ENCODE data around the gene TRPC6.
"Not testable (repeated sequence)": the region's sequence is repeated elsewhere in the genome, so short reads cannot be mapped to it uniquely, and the experiment has no call there.

The TRPC6 gene

DNA sequence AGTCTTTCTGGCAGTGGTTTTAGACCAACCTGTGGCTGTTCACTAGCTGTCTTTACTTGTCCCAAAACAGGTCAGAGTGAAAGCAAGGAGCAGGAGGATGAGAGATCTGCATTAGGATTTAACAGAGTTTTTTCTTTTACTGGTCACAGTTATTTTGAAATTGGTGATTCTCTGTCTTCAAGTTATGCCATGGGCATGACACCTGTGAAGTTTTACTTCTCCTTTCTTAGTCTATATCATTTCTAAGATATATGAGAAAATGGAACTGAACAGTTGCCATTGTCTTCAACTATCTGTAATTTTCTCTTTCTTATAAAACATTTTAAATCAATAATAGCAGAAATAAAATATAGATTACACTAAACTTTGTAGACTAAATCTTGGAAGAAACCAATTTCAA is 60.6 kb downstream of the TRPC6 start:
- DNase-seq (ENCODE audit: low spot score), result no peak

DNA sequence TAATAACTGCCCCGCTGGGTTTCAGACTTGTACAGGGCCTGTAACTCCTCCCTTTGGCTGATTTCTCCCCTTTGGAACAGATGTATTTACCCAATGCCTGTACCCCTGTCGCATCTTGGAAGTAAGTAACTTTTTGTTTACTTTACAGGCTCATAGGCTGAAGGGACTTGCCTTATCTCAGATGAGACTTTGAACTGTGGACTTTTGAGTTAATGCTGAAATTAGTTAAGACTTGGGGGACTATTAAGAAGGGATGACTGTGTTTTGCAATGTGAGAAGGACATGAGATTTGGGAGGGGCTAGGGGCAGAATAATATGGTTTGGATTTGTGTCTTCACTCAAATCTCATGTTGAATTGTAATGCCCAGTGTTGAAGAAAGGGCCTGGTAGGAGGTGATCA is 62.0 kb downstream of the TRPC6 start:
- DNase-seq (ENCODE audit: low spot score), result no peak

DNA sequence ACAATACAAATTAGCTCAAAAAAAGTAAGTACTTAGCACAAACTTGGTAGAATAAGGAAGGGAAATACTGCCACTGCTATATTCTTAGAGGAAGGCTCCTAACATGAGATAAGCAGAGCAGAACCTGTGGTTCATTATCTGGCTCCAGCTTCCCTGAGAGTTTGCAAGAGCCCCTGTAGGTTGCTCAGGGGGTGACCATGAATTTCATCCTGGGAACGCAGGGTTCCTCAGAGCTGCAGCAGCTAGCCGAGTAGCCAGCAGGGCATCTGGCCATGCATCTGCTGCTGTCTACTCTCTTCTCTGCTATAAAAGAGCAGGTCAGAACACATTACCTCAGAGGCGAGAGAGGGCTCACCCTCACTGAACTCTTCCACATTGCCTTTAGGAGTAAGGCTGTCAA is 67.3 kb downstream of the TRPC6 start:
- DNase-seq (ENCODE audit: low spot score), result no peak

DNA sequence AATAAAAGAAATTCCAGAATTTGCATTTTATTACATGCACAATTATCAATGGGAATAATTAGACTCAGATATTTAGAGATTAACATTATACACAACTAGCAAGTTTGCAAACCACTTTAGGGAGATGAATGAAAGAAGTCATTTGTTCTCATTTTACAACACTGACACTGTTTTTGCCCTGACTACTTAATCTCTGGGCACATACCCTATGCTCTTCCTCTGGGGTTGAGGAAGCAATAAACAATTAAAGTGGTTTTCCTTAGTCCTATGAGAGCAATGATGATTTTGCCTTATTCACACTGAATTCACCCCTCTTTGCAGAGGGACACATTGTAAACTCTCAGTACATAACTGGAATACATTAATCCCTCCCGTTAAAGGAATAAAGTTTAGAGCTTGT is 72.7 kb downstream of the TRPC6 start:
- DNase-seq (ENCODE audit: low spot score), result no peak

DNA sequence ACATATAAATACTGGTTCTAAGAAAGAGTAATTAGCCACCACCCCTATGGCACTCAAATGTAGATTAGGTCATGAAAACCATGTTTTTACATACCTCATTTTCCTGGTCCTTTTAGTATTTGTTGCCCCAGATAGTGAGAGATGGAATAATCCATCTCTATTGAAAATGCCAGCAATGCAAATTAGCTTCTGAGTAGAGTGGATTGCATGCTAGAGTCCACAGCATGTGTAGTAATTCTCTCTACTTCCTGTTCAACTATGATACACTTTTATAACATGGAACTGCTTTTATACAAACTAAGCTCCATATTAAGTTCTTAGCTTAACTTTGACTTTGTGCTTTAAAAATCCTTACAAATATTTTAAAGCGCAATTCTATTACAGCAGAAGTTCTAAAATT is 73.2 kb downstream of the TRPC6 start:
- no peak for DNase-seq (ENCODE audit: low spot score)

DNA sequence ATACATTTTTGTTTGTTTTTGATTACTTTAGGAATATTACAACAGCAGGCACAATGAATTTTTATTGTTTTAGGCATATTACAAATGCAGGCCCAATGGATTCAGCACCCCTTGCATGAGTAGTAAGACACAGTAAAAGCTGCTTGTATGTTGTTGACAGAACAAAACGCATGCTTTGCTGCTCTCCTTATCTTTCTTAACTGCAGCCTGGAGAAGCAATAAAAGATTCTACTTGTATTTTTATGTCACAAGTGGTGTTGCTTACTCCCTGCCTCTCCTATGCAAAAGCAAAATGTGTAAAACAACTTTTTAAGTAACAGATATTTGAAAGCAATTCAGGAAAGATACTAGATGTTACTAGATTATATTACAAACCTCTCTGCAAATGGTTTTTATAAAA is 73.9 kb downstream of the TRPC6 start:
- DNase-seq (ENCODE audit: low spot score), result no peak

DNA sequence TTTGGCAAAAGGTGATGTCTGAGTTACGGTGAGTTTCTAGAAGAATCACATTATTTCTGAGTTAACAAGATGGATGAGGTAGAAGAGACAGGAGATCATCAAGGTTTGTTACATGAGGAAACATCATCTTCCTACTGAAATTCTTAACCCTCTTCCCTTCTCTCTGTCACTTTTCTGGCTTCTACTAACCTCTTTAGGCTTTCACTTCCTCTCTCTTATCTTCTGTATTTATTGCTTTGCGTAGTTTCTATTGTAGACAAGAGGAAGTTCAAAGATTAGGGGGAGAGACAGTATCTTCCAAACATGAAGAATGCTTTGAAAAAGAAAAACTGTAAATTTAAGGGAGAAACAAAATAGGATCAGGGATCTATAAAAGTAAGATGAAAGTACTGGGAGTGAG is 75.4 kb downstream of the TRPC6 start:
- no peak for DNase-seq (ENCODE audit: low spot score)

DNA sequence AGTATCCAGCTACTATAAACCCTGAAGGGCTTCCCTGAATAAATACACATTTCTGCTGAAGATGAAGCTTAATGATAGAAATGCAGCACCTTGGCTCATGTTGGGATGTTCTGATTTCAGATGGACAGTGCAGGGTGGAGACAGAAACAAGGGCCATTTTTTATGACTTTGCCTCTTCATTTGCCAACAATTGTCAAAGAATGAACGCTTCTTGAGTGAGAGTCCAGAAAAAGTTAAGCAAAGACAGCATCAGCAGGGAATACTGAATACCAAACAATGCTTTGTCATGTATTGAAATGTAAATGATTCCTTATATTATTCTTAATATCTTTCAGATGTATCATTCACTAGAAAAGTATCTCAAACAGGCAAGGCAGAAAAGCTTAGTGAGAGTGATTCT is 84.9 kb downstream of the TRPC6 start:
- DNase-seq (ENCODE audit: low spot score), result no peak

DNA sequence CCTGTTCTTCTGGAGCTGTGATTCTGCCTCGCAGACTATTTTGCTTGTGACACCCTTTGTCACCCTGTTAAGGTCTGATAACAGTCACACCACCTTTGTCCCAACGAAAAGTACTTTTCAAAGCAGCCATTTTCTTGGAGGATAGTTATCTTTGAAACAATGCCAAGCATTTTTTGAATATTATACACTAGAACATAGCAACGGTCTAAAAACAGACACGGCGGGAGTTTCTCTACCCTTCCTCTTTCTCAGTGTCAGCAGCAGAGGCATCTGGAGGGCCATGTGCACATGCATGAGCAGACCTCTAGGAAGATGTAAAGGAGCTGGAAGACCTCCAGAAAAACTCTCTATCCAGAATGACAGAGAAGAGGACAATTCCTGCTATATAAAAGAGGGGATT is 86.5 kb downstream of the TRPC6 start:
- no peak for DNase-seq (ENCODE audit: low spot score)

DNA sequence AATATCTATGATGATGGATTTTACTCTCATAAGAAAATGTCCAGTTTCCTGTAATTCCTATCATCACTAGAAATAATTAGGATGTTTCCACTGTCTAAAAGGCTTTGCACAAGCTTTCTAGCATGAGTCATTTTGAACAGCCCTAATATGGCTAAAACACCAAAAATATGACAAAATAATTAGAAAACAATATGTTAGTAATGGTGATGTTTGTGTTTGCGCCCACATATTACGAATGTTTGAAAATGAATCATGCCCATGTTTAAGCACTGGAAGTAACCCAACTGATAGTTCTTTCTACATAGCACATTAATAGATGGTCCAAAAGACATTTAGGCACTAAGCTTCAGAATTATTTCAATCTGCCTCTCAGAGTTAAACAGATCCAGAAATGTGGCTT is 96.0 kb downstream of the TRPC6 start:
- no peak for DNase-seq (ENCODE audit: low spot score)

DNA sequence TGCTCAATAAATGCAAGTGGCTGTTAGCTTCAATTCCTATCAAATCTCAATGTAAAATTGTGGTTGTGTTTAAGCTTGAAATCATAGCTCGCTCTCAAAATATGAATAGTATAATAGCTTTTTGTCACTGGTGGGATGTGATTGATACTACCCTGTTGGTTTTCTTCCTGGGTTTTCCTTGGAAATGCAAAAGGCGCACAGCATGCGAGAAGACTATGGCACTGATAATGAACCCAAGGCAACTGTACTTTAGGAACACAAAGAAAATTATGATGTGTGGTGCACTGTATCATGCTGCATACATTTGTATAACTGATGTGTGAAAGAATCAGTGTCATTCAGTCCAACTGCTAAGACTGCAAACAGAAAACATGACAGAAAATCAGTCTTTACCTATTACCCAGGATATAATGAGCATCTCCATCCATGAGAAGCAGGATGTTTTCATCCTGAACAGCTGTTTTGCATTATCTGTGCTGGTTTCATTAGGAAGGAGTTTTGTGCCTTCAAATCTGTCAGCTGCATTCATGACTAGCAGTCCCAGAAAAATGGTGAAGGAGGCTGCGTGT is 101.2 kb downstream of the TRPC6 start:
- DNase-seq (ENCODE audit: low spot score), result no peak

DNA sequence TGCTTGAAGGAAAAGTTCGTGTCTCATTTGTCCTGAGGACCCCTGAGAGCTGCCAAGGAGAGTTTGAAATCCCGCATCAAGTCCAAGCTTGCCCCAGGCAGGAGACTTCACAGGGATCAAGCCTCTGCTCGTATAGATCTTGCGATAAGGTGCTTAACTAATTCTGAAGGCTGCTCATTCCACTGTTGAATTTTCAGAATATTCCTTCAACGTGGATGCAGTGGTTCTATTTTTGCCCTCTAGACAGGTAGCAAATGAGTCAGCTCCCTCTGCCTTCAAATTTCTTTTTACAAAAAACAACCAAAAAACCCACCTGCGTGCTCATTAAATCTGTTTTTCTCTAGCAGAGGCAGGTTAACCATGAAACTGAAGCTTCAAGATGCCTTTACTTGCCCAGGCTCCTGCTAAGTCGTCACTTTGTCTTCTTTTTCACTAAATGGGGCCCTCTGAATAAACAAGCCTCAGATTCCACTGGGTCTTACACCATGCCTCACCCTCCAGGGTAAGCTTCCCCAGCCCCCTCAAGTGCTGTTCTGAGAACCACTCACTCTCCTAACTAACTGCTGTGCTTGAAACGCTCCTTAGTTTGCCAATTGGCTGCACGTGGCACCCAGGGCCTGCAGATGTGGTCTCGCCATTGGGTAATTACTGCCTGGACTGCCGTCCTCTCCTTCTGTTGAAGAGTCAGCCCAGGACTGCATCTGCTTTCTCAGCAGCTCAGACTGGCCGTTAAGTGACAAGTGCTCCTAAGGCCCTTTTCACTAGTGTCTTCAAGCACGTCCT is 105.0 kb downstream of the TRPC6 start:
- peak; percentile 36 for DNase-seq (ENCODE audit: low spot score)

DNA sequence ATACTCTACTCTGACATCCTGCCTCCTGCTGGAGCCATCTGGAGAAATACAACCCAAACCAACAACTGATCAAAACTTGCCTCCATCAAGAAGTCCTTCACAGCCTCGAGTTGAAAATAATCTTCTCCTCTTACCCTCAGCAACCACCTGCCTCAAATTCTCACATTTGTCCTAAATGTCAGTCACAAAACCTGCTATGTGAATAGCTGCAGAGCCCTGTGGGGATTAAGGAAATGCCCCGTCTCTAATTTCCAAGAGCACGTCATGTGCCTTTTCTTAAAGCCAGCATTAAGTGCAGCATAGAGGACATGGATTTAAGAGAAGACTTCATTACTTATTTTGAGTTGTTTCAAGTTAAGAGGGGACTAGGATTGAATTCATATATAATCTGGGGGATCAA is 105.9 kb downstream of the TRPC6 start:
- DNase-seq (ENCODE audit: low spot score), result no peak

DNA sequence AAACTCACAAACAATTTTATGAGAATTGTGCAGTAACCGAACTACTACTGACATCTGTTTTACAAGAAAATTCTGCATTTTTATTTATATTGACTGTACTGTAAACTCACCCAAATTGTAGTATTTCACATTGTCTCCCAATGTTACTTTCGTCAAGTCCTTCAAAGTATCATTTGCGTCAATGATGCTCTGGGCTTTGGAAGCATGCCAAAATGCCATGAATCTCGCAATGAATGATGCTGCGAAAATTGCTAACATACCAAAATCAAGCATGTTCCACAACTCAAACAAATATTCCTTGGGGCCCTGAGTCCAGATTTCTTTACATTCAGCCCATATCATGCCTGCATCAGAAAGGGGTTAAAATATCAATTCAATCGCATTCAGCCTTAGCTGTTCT is 107.6 kb downstream of the TRPC6 start:
- no peak for DNase-seq (ENCODE audit: low spot score)

DNA sequence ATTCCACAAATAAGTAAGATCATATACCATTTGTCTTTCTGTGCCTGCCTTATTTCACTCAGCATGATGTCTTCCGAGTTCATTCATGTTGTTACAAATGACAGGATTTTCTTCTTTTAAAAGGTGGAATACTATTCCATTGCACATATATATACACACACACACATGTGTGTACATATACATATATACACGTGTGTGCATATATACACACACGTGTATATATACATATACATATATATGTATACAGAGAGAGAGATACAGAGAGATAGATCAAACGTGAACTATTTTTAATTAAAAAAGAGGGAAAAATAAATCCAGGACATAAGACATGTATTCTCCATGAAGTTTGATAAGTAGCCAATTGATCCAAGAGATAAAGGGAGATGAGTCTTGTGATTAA is 108.1 kb downstream of the TRPC6 start:
- DNase-seq (ENCODE audit: low spot score), result no peak

DNA sequence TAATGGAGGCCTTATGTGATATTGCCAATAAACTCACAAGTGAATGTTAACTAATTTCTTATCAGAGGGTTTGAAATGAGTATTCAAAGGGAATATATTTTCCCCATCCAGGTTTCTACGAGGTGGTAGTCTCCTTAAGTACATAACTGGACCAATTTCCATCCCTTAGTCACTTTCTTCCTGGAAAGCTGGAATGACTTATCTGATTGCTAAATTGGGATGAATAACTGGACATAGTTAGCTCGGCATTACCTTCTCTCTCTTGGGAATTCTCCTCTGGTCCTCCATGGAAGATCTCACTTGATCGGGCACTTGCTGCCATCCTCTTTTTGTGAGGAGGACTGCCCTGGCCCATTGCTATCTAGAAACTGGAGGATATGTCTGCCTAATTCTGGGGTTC is 109.1 kb downstream of the TRPC6 start:
- DNase-seq (ENCODE audit: low spot score), result no peak

DNA sequence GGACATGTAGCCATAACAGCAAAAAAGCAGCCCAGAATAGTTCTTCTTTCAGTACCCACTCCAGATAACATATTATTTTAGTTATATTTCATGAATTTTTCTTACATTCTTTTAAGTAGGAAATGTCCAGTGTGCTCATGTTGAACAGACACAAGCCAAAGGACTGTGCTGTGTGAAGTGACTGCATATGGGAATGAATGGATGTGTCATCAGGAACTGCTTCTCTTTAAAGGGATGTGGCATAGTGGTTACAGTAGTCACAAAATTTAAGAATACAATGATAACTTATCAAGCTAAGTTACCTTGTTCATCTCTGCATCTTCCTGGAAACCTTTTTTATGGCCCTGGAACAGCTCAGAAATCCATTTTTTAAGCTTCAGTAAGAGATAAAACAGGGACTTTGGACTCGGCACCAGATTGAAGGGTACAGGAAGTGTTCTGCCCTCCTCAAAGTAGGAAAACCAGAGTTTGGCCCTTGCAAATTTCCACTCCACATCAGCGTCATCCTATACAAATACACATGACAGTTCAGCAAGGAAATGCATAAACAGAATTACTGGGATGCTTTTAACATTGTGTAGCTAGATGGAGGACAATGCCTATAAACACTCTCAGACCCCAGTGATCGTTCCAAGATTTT is 112.8 kb downstream of the TRPC6 start:
- DNase-seq (ENCODE audit: low spot score), result no peak

DNA sequence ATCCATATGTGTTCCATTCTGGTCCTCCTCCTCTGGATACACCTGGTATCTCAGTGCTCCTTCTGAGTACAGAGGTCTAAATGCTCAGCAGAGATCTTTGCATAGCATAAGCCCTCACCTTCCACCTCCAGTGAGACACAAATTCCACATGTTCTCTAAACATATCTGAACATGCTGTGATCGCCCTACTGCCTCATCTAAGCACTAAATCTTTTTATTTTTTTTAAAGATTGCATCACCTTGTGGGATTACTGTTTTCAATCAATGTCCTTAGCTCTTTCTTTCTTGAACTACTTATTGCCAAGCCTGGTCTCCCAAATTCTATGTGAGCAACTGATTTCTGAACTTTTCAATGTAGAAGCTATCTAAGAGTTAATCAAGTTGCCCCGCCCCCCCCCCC is 113.4 kb downstream of the TRPC6 start:
- DNase-seq (ENCODE audit: low spot score), result no peak

DNA sequence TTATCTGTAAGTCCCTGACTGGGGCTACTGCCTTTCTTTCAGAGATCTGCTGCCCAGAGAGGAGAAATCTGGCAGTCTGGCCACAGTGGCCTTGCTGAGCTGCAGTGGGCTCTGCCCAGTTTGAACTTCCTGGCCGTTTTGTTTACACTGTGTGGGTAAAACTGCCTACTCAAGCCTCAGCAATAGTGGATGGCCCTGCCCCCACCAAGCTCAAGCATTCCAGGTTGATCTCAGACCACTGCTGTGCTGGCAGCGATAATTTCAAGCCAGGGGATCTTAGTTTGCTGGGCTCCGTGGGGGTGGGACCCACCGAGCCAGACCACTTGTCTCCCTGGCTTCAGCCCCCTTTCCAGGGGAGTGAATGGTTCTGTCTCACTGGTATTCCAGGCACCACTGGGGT is 117.5 kb downstream of the TRPC6 start:
- no peak for DNase-seq (ENCODE audit: low spot score)

DNA sequence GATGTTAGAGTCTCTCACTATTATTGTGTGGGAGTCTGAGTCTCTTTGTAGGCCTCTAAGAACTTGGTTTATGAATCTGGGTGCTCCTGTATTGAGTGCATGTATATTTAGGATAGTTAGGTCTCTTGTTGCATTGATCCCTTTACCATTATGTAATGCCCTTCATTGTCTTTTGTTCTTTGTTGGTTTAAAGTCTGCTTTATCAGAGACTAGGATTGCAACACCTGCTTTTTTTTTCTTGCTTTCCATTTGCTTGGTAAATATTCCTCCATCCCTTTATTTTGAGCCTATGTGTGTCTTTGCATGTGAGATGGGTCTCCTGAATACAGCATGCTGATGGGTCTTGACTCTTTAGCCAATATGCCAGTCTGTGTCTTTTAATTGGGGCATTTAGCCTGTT is 119.4 kb downstream of the TRPC6 start:
- not testable (repeated sequence) for DNase-seq (ENCODE audit: low spot score)

DNA sequence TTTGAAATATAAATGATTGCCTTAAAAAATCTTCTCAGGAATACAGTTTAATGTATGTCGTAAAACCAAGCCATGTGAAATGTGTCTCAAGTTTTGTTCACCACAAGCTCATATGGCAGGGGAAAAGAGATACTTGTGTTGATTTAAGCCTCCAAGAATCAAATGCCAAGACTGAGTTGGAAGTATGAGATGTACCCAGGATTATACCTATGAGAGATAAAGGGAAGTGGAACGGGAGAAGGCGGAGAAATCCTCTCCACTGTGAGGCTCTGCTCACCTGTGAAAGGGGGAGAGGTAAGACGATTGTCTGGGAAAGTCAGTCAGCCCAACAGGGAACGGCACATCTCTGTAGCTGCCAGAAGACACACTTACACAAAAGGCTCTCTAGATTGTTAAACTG is 124.8 kb downstream of the TRPC6 start:
- no peak for DNase-seq (ENCODE audit: low spot score)

DNA sequence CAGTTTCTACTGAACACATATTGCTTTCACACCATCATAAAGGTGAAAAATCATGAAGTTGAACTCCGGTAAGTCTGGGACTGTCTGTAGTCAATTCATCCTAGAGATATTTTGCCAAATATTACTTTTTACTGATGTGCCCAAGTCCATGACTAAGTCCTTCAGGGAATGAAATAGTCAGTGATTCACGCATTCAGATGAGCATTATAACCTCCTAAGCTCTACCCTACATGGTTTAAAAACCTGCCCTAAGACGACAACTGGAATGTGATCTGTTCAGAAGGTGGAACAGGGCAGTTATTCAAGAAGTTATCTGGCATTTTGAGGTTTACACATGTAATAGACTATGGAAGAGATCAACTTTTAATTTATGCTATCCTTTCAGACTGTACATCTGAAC is 125.6 kb downstream of the TRPC6 start:
- DNase-seq (ENCODE audit: low spot score), result no peak

DNA sequence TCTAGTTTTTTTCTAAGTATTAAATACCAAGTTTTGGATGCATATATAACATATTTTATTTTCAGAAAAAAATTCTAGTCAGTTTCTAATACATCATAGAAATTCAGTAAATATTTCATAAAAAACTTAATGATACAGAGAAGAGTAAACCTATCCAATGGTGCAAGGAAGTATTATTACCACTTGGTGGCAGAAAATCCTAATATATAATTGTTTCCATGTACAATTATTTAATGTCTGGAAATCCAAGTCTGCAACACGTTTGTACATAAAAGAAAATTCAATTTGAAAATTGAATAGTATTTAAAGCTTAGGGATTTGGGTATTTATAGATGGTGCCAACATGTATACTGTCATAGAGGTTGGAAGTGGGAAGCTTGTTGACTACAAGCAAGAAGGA is 127.0 kb downstream of the TRPC6 start:
- no peak for DNase-seq (ENCODE audit: low spot score)

All from SK-N-DZ (cell line).